Measurements from ENCODE around the gene SIRT1. TPM values are rescaled to one million over a fixed set of nuclear protein-coding genes. Genes with fewer than 3 reads are reported as not detected.
"Not testable (repeated sequence)": the region's sequence is repeated elsewhere in the genome, so short reads cannot be mapped to it uniquely, and the experiment has no call there.

SIRT1 gene
- 17.3 TPM for total RNA-seq (ENCODE audit: unreplicated experiment)
- long read RNA-seq, result 0 reads

DNA sequence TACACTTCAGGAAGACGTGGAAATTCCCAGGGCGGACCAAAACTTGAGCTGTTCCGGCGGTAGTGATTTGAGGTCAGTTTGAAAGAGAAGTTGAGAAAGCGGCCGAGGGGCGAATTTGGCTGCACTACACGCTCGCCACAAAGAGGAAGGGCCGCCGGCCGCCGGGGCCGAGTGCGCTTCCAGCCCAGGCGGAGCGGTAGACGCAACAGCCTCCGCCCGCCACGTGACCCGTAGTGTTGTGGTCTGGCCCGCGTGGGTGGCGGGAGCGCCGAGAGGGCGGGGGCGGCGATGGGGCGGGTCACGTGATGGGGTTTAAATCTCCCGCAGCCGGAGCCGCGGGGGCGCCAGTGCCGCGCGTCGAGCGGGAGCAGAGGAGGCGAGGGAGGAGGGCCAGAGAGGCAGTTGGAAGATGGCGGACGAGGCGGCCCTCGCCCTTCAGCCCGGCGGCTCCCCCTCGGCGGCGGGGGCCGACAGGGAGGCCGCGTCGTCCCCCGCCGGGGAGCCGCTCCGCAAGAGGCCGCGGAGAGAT is at the start of gene SIRT1:
SIRT1 (plus strand) TSS at position 344 of the 529 bp plus-strand sequence; CDS start at position 410, 66 bp downstream.
- H3K4me1 Mint-ChIP-seq (ENCODE audit: unreplicated experiment), result peaks cover 8% of the 10 kb centered on the region
- peaks cover 27% of the 10 kb centered on the region for H3K36me3 Mint-ChIP-seq (ENCODE audit: low read depth, unreplicated experiment)
- peak; percentile 97 for DNase-seq (ENCODE audit: low spot score)
- H3K4me3 Mint-ChIP-seq (ENCODE audit: unreplicated experiment), result peak within 1 kb of the TSS; percentile 95
- no peak for TF ChIP-seq CTCF (IDR thresholded peaks at IDR 0.05; ENCODE audit: unreplicated experiment)
- H3K27ac Mint-ChIP-seq (ENCODE audit: unreplicated experiment), result peak within 1 kb of the TSS; percentile 89
- peaks cover 12% of the 10 kb centered on the region for H3K27me3 Mint-ChIP-seq (ENCODE audit: unreplicated experiment)
- H3K9me3 Mint-ChIP-seq (ENCODE audit: unreplicated experiment), result no peaks in the 10 kb centered on the region

DNA sequence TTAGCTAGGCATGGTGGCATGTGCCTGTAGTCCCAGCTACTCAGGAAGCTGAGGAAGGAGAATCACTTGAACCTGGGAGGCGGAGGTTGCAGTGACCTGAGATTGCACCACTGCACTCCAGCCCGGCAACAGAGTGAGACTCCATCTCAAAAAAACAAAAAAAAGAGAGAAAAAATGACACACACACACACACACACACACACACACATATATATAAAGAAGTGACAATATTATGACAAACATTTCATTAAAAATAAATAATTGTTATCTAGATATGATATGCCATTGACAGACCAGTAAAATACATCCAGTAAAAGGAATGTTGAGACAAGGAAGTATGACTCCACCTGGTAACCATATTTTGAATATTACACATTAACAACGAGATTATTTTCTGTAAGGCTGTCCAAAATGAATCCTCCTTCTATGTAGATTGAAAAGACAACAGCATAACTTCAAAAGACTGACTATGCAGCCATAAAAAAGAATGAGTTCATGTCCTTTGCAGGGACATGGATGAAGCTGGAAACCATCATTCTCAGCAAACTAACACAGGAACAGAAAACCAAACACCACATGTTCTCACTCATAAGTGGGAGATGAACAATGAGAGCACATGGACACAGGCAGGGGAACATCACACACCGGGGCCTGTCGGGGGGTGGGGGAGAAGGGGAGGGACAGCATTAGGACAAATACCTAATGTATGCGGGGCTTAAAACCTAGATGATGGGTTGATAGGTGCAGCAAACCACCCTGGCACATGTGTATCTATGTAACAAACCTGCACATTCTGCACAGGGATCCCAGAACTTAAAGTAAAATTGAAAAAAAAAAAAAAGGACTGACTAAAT is 48.7 kb upstream of the SIRT1 start:
- not testable (repeated sequence) for H3K36me3 Mint-ChIP-seq (ENCODE audit: low read depth, unreplicated experiment); H3K4me1 Mint-ChIP-seq (ENCODE audit: unreplicated experiment); H3K27ac Mint-ChIP-seq (ENCODE audit: unreplicated experiment); H3K9me3 Mint-ChIP-seq (ENCODE audit: unreplicated experiment); DNase-seq (ENCODE audit: low spot score); H3K27me3 Mint-ChIP-seq (ENCODE audit: unreplicated experiment); H3K4me3 Mint-ChIP-seq (ENCODE audit: unreplicated experiment)

GRCh38 chr10:67836488-67836887 is 48.0 kb upstream of the SIRT1 start:
- H3K9me3 Mint-ChIP-seq (ENCODE audit: unreplicated experiment), result no peaks in the 10 kb centered on the region
- H3K27ac Mint-ChIP-seq (ENCODE audit: unreplicated experiment), result no peak overlapping the region
- DNase-seq (ENCODE audit: low spot score), result no peak
- H3K27me3 Mint-ChIP-seq (ENCODE audit: unreplicated experiment), result peaks cover 2% of the 10 kb centered on the region
- TF ChIP-seq CTCF (IDR thresholded peaks at IDR 0.05; ENCODE audit: unreplicated experiment), result no peak
- H3K4me1 Mint-ChIP-seq (ENCODE audit: unreplicated experiment), result peaks cover 2% of the 10 kb centered on the region
- no peak overlapping the region for H3K4me3 Mint-ChIP-seq (ENCODE audit: unreplicated experiment)
- H3K36me3 Mint-ChIP-seq (ENCODE audit: low read depth, unreplicated experiment), result no peaks in the 10 kb centered on the region

DNA sequence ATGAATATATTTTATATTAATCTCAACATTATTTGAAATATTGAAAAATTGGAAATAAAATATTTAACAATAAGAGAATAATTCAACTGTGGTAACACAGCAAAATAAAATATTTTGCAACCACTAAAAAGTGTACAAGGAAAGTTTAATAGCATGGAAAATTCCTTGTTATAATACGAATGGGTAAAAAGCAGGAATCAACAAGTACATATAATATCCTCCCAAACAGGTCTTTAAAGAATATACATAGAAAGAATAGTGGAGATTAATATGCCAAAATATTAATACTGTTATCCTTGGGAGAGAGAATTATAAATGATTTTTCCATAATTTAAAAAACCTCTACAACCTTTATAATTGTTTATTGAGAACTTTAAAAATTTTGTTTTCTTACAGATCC is 47.5 kb upstream of the SIRT1 start:
- TF ChIP-seq CTCF (IDR thresholded peaks at IDR 0.05; ENCODE audit: unreplicated experiment), result no peak

DNA sequence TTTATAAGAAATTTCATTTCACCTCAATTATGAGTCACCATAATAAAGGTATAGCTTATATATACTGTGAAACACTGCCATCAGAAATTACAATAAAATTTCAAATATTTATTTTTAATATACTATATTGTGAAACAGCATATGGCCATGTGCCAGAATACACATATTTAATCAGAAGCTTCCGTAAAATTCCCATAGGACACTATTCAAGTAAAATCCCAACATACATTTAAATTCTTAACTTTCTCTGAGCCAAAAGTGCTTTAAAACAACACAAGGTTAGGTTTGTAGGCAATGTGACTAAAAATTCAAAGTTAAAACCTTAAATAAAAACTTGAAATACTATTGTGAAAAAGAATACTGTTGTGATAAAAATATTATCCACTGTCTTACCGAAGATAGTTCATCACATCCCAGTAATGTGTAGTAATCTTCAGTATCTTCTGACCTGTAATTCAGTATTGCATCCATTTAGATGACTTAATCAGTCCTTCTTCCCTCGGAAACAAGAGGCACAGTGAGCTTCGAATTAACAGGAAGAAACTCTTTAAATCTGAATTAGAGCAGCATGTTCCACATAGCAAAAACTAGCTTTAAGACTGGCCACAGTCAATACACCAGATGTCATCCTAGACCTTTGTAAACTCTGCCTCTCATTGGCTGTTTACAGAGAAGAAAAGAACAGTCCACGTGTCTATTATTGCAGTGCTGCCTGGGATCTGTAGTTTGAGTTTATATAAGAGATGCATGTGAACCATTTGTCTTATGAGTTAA is 46.7 kb upstream of the SIRT1 start, which contains the start of gene DNAJC12:
DNAJC12 (minus strand) TSS at position 648 of the 774 bp plus-strand sequence; CDS start at position 471, 177 bp downstream.
- no peak within 1 kb of the TSS for H3K27ac Mint-ChIP-seq (ENCODE audit: unreplicated experiment)
- no peak for DNase-seq (ENCODE audit: low spot score)
- H3K9me3 Mint-ChIP-seq (ENCODE audit: unreplicated experiment), result no peaks in the 10 kb centered on the region
- H3K4me1 Mint-ChIP-seq (ENCODE audit: unreplicated experiment), result peaks cover 2% of the 10 kb centered on the region
- no peak within 1 kb of the TSS for H3K4me3 Mint-ChIP-seq (ENCODE audit: unreplicated experiment)
- H3K36me3 Mint-ChIP-seq (ENCODE audit: low read depth, unreplicated experiment), result no peaks in the 10 kb centered on the region
- TF ChIP-seq CTCF (IDR thresholded peaks at IDR 0.05; ENCODE audit: unreplicated experiment), result no peak
- peaks cover 2% of the 10 kb centered on the region for H3K27me3 Mint-ChIP-seq (ENCODE audit: unreplicated experiment)

More for the DNA sequence above, 47.5 kb upstream of the SIRT1 start:
- Mint-ChIP-seq H3K4me3 (ENCODE audit: unreplicated experiment) (no peak overlapping the region), H3K27me3 (ENCODE audit: unreplicated experiment) (peaks cover 2% of the 10 kb centered on the region), H3K9me3 (ENCODE audit: unreplicated experiment) (no peaks in the 10 kb centered on the region), H3K27ac (ENCODE audit: unreplicated experiment) (no peak overlapping the region), H3K4me1 (ENCODE audit: unreplicated experiment) (peaks cover 2% of the 10 kb centered on the region), H3K36me3 (ENCODE audit: low read depth, unreplicated experiment) (no peaks in the 10 kb centered on the region)
- no peak for DNase-seq (ENCODE audit: low spot score)

DNA sequence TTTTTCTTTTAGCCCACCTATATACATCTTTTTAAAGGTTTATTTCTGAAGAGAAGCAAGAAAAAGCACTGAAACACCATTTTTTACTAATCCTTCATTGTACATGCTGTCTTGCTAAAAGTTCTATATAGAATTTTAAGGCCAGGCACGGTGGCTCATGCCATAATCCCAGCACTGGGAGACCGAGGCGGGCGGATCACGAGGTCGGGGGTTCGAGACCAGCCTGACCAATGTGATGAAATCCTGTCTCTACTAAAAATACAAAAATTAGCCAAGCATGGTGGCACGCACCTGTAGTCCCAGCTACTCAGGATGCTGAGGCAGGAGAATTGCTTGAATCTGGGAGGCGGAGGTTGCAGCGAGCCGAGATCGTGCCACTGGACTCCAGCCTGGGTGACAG is 44.9 kb upstream of the SIRT1 start:
- H3K36me3 Mint-ChIP-seq (ENCODE audit: low read depth, unreplicated experiment); H3K9me3 Mint-ChIP-seq (ENCODE audit: unreplicated experiment); H3K4me3 Mint-ChIP-seq (ENCODE audit: unreplicated experiment); H3K4me1 Mint-ChIP-seq (ENCODE audit: unreplicated experiment); DNase-seq (ENCODE audit: low spot score); H3K27me3 Mint-ChIP-seq (ENCODE audit: unreplicated experiment); H3K27ac Mint-ChIP-seq (ENCODE audit: unreplicated experiment): not testable (repeated sequence)

Measured in endothelial cell (in vitro differentiated cells).